Forelimb muscle (tissue), 1 donor: ENCODE results near the gene ZDHHC17. TPM values are rescaled to one million over a fixed set of nuclear protein-coding genes. Genes with fewer than 3 reads are reported as not detected.
A peak's percentile ranks its signal among the peaks of the same experiment; 100 is the strongest.

ENCODE experiments used
- DNase-seq: peaks from one replicate; pipeline ENCODE4 v3.0.0-alpha.2; 2013; ENCODE audit warnings: low read depth
- polyA plus RNA-seq: library from polyadenylated mRNA; unstranded; fragments of 120-200 nt; gene quantifications from one replicate; pipeline ENCODE4 v1.2.1, GENCODE V29; 2013; ENCODE audit not compliant: insufficient read length

Gene ZDHHC17
- polyA plus RNA-seq, 1 donor = 44.0 TPM

DNA sequence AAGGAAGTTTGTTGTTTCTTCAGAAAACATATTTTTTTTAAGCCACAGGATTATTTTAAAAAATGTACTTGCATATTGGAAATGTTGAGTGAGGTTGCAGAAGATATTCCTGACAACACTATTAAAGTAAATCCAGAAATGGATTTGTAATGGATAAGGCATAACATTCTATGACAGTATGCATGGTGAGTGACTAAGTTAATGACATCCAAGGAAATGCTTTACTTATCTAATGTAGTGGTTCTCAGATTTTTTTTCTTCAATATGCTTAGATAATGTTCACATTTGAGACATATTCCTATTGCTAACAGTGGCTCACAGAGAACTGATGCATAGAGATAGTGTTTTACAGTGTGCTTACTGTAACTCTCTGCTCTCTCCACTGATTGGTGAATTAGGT is 49.4 kb downstream of the ZDHHC17 start:
- DNase-seq = no peak

DNA sequence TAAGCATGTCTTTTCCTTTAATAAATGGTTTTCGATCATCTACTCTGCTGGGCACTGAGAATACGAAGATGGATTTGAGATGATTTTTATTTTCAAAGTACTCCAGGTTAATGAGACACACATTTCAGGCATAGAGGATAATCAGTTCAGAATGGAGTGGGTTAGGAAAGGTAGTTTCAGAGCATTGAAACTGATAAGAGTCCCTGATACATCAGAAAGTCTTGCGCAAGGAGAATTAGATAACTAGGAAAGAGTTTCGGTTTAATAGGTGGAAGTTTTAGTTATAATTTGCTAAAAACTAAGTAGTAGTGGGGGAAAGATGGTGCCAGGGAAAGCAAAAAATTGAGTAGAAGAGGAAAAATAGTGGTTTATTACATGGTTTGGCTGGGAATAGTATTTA is 50.1 kb downstream of the ZDHHC17 start:
- DNase-seq = no peak

DNA sequence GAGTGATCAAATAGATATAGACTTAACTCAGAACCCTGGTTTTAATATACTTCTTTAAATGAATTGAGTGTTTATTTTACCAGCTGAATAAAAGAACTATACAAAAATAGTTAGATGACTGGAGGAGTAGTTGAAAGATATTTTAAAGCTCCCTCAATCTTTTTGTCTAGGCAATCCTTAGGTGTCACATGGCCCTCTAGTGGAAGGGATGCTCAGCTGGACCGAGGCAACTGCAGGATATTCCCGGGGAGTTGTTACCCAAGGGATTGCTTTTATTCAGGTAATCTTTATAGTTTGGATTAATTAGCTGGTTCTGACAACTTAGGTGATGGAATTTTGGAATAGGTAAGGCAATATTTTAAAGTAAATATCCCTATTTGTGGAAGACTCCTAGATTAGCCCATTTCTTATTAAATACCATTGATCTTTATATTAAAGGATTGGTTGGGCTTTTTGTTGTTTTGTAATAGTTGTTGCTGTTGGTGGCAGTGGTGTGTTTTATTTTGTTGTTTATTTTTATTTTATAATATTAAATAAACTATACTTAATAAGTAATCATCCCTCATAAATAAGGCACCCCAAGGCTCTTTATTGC is 57.1 kb downstream of the ZDHHC17 start:
- DNase-seq = no peak

DNA sequence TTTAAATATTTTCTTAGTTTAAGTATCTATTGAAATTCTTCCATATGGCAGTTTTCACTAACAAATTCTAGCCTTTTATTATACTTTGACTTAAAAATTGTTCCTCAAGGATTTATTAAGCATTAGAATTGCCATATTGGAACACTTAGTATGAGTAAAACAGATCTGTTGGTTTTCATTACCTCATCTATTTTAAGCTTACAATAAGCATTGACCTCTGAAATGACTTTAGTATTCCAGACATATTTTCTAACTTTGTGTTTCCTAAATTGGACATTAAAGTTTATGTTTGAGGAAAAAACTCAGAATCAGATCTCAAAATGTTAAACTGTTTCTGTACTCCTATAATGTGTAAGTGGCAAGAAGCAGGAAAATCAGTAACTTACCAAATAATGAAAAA is 66.5 kb downstream of the ZDHHC17 start:
- DNase-seq = no peak

DNA sequence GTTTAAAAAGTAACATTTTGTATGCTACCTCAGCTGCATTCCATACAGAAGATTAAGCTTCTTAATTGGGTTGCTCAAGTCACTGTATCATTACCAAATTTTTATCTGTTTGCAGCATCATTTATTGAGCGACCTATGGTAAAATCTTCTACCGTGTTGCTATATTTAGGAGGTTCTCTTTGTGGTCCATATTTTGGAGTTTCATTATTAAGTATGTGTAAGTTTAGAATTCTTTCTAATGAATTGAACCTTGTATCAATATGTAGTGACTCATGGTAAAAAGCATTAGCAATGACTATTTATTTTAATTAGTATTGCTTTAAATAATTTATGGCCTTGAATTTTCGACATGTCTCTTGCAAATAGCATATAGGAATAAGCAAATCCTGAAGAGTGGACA is 72.7 kb downstream of the ZDHHC17 start:
- DNase-seq = no peak

GRCh38 chr12:76847260-76847659 is 83.3 kb downstream of the ZDHHC17 start:
- DNase-seq = no peak

GRCh38 chr12:76848132-76848531 is 84.2 kb downstream of the ZDHHC17 start:
- no peak for DNase-seq

DNA sequence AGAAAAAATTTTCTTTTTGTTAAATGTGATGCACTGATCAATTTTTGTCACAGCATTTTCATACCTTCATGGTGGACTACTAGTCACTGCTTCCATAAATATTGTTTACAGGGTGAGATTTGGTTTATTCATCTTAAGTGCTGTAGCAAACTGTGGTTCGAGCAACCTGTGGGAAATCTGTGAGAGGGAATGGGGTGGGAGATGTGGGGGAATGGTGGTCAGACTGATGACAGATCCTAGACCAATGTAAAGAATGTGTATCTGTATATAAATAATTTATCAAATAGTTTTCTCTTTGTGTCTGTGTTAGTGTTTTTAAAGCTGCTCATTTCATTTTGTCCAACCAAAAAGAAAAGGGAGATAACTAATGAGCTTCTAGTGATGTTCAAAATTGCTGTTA is 88.2 kb downstream of the ZDHHC17 start:
- no peak for DNase-seq

GRCh38 chr12:76855271-76855670 is 91.4 kb downstream of the ZDHHC17 start:
- no peak for DNase-seq

DNA sequence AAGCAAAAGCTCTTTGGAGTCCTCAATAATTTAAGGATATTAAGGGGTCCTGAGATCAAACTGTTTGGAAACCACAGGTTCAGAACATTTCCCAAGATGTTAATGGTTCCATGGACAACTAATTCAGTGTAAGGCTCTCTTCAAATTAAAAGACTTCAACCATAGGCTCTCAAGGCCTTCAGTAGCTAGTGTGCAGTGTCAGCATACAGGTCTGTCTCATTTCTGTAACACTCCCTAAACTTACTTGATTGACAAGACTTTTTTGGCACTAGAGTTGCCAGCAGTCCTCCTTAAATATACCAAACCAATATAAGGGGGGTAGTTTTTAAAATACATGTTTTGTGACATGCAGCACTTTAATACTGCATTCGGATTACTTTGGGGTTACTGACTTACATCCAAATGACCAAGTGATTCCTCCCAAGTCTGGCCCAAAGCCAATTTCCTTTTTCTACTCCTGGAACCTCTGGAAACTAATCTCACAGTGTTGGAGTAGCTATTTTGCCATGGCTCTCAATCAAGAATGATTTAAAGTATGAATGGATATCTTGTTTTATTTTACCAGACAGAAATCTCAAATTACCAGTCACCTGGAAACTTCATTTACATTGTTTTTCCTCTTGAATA is 92.2 kb downstream of the ZDHHC17 start:
- DNase-seq = no peak

- DNase-seq = no peak
Observed at GRCh38 chr12:76859611-76860010, 95.7 kb downstream of the ZDHHC17 start.

GRCh38 chr12:76860256-76860655 is 96.3 kb downstream of the ZDHHC17 start:
- no peak for DNase-seq

GRCh38 chr12:76863005-76863670 is 99.2 kb downstream of the ZDHHC17 start:
- DNase-seq = no peak

GRCh38 chr12:76863837-76864236 is 99.9 kb downstream of the ZDHHC17 start:
- no peak for DNase-seq

GRCh38 chr12:76864791-76865400 is 101.0 kb downstream of the ZDHHC17 start:
- DNase-seq = no peak

- DNase-seq = no peak
Observed at GRCh38 chr12:76866151-76866567, 102.2 kb downstream of the ZDHHC17 start.

GRCh38 chr12:76866726-76867125 is 102.8 kb downstream of the ZDHHC17 start:
- peak; percentile 60 for DNase-seq

GRCh38 chr12:76871082-76871481 is 107.2 kb downstream of the ZDHHC17 start:
- DNase-seq = no peak

GRCh38 chr12:76871742-76872141 is 107.8 kb downstream of the ZDHHC17 start:
- peak; percentile 61 for DNase-seq

DNA sequence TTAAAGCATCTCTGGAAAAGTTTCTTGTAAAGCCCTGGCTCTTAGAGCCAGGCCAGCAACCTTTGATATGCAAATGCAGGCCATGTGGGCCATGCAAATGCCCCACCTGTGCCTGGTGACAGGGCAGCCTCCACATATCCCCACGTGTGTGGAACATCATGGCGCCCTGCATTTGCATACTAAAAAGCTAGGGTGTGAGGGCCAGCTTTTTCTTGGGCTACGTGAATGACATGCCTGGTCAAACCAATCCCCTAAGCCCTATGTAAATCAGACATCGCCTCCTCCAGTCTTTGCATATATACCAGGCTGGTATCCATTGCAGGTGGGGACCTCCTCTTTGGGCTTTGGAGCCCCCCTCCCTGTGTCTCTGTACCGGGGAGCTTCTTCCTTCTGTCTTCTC is 108.5 kb downstream of the ZDHHC17 start:
- no peak for DNase-seq

- DNase-seq = no peak
Observed at GRCh38 chr12:76874027-76874426, 110.1 kb downstream of the ZDHHC17 start.

DNA sequence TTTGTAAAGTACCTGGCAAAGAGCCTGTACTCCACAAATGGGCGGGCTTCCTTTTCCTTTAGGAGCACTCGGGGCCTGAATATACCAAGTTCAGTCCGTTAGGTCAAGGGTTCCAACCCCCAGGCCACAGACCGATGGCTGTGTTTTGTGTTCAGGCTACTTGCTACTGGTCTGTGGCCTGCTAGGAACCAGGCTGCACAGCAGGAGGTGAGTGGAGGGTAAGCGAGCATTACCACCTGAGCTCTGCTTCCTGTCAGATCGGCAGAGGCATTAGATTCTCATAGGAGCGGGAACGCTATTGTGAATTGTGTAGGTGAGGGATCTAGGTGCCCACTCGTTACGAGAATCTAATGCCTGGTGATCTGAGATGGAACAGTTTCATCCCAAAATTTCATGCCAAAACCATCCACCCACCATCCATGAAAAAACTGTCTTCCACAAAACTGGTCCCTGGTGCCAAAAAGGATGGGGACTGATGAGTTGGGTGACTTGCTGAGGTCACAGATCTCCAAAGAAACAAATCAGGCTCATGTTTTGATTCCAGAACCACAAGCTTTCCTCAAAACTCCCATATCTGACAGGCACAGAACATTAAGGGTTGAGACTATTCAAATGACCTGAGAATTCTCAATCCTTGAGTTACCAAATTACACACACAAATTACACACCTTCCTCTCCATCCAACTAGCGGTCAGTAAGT is 110.7 kb downstream of the ZDHHC17 start:
- no peak for DNase-seq
